ENCODE data around the gene BTNL9. TPM values are rescaled to one million over a fixed set of nuclear protein-coding genes. Genes with fewer than 3 reads are reported as not detected.

BTNL9 gene
- total RNA-seq, 1 donor from 2014 or later = 0.24 TPM

GRCh38 chr5:181086026-181086883 lies 46.2 kb downstream of the BTNL9 start:
- Histone ChIP-seq H3K4me2 (no peak overlapping the region), H3K4me1 (no peaks in the 10 kb centered on the region), H3K4me3 (no peak overlapping the region), H3K27ac (no peak overlapping the region), H3K9me3 (ENCODE audit: low read depth) (no peaks in the 10 kb centered on the region), H3K27me3 (peaks cover 73% of the 10 kb centered on the region), H3K9ac (no peak overlapping the region), H4K20me1 (ENCODE audit: low read depth) (no peaks in the 10 kb centered on the region), H3K79me2 (ENCODE audit: low read depth) (no peaks in the 10 kb centered on the region), H2AFZ (replicated peaks) (no peak overlapping the region), H3F3A (ENCODE audit: low read depth) (no peaks in the 10 kb centered on the region), H3K36me3 (no peaks in the 10 kb centered on the region)
- peaks cover 25% of the 10 kb centered on the region for H3K27me3 Mint-ChIP-seq (ENCODE audit: insufficient read depth, low read depth)
- no peak for DNase-seq (ENCODE audit: low spot score)
- H3K9me3 Mint-ChIP-seq = peaks cover 3% of the 10 kb centered on the region
- no peak overlapping the region for H3K27ac Mint-ChIP-seq
- no peaks in the 10 kb centered on the region for H3K36me3 Mint-ChIP-seq
- TF ChIP-seq EZH2 (IDR thresholded peaks at IDR 0.05) (no peak), CTCF (IDR thresholded peaks at IDR 0.05) (no peak), EZH2phosphoT487 (IDR thresholded peaks at IDR 0.05) (no peak)
- no peak overlapping the region for H3K4me3 Mint-ChIP-seq
- H3K4me1 Mint-ChIP-seq = peaks cover 19% of the 10 kb centered on the region

DNA sequence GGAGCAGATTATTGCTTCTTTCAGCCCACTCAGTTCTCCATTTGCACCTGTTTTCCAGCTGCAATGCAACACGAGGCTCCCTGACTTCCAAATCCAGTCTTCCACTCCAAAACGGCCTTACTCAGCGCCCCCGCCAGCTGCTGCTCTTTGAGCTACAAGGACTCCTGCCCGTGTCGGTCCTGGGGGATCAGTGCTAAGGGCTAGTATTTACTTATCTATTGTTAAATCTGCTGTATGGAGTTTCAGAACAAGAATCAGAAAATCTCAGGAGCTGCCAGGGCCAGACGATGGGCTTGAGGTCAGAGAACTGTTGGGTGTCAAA lies 46.8 kb downstream of the BTNL9 start:
- TF ChIP-seq EZH2phosphoT487 (IDR thresholded peaks at IDR 0.05) (no peak), EZH2 (IDR thresholded peaks at IDR 0.05) (no peak), CTCF (IDR thresholded peaks at IDR 0.05) (no peak)
- no peak for DNase-seq (ENCODE audit: low spot score)
- Histone ChIP-seq H3K36me3 (no peaks in the 10 kb centered on the region), H3K27ac (no peak overlapping the region), H3K9me3 (ENCODE audit: low read depth) (no peaks in the 10 kb centered on the region), H3K4me3 (no peak overlapping the region), H3K27me3 (peaks cover 67% of the 10 kb centered on the region), H3K9ac (no peak overlapping the region), H2AFZ (replicated peaks) (no peak overlapping the region), H4K20me1 (ENCODE audit: low read depth) (no peaks in the 10 kb centered on the region), H3K4me1 (no peaks in the 10 kb centered on the region), H3F3A (ENCODE audit: low read depth) (no peaks in the 10 kb centered on the region), H3K79me2 (ENCODE audit: low read depth) (no peaks in the 10 kb centered on the region), H3K4me2 (no peak overlapping the region)
- Mint-ChIP-seq H3K36me3 (no peaks in the 10 kb centered on the region), H3K27me3 (ENCODE audit: insufficient read depth, low read depth) (peaks cover 25% of the 10 kb centered on the region), H3K4me3 (no peak overlapping the region), H3K9me3 (peaks cover 3% of the 10 kb centered on the region), H3K4me1 (peaks cover 19% of the 10 kb centered on the region), H3K27ac (no peak overlapping the region)

- no peak overlapping the region for H3K27ac ChIP-seq
- H3K4me2 ChIP-seq = no peak overlapping the region
- H3K27me3 ChIP-seq = peaks cover 62% of the 10 kb centered on the region
- no peak overlapping the region for H3K4me3 Mint-ChIP-seq
- no peak overlapping the region for H3K4me3 ChIP-seq
- H3K4me1 ChIP-seq = no peaks in the 10 kb centered on the region
- peaks cover 3% of the 10 kb centered on the region for H3K9me3 Mint-ChIP-seq
- no peaks in the 10 kb centered on the region for H3K36me3 Mint-ChIP-seq
- H3K27ac Mint-ChIP-seq = no peak overlapping the region
- no peak overlapping the region for H2AFZ ChIP-seq (replicated peaks)
- H4K20me1 ChIP-seq (ENCODE audit: low read depth) = no peaks in the 10 kb centered on the region
- no peaks in the 10 kb centered on the region for H3K36me3 ChIP-seq
- no peaks in the 10 kb centered on the region for H3K79me2 ChIP-seq (ENCODE audit: low read depth)
- TF ChIP-seq CTCF (IDR thresholded peaks at IDR 0.05) = no peak
- no peak for TF ChIP-seq EZH2 (IDR thresholded peaks at IDR 0.05)
- TF ChIP-seq EZH2phosphoT487 (IDR thresholded peaks at IDR 0.05) = no peak
- H3F3A ChIP-seq (ENCODE audit: low read depth) = no peaks in the 10 kb centered on the region
- H3K4me1 Mint-ChIP-seq = peaks cover 19% of the 10 kb centered on the region
- H3K27me3 Mint-ChIP-seq (ENCODE audit: insufficient read depth, low read depth) = peaks cover 25% of the 10 kb centered on the region
- H3K9me3 ChIP-seq (ENCODE audit: low read depth) = no peaks in the 10 kb centered on the region
- no peak for DNase-seq (ENCODE audit: low spot score)
- H3K9ac ChIP-seq = no peak overlapping the region
Measured at GRCh38 chr5:181087309-181087708, 47.2 kb downstream of the BTNL9 start.
